Subcutaneous adipose tissue (tissue), 4 donors: Measurements from ENCODE around the gene PTGDR2. TPM values are rescaled to one million over a fixed set of nuclear protein-coding genes. Genes with fewer than 3 reads are reported as not detected.

ENCODE experiments used
- CTCF ChIP-seq: fragments of 450-650 bp; IDR thresholded peaks from one replicate; pipeline ENCODE4 v1.5.1; 2016; ENCODE audit warnings: low read depth, mild to moderate bottlenecking, control low read depth, antibody characterized with exemption, moderate library complexity
- total RNA-seq, 4 donors: library from RNA; depleted of rRNA; stranded (reverse); fragments of >200 nt; gene quantifications; one replicate each; pipeline ENCODE4 v1.1.0, GENCODE V29; 2016

Gene PTGDR2
- total RNA-seq, 4 donors from 2014 or later = 0.49 to 1.7 (median 0.66) TPM; not detected in 1

GRCh38 chr11:60803273-60803936 lies 52.3 kb downstream of the PTGDR2 start:
- TF ChIP-seq CTCF = no peak

GRCh38 chr11:60801194-60801593 lies 54.6 kb downstream of the PTGDR2 start:
- TF ChIP-seq CTCF = no peak

Other genes starting within 250 kb of the PTGDR2 start
- gene MS4A8, start 156.3 kb downstream of the PTGDR2 start, total RNA-seq = not detected
- gene MS4A18, start 131.2 kb downstream of the PTGDR2 start, total RNA-seq = not detected
- not detected for gene MS4A15, start 99.1 kb downstream of the PTGDR2 start, total RNA-seq
- gene MS4A10, start 70.6 kb downstream of the PTGDR2 start, total RNA-seq = not detected
- 10 to 100 TPM; 11.5 to 30.5 (median 17.3) TPM for gene CCDC86, start 13.8 kb downstream of the PTGDR2 start, total RNA-seq
- gene ZP1, start 11.6 kb upstream of the PTGDR2 start, total RNA-seq = 1 to 10 TPM in 2 of 4 donors, under 1 TPM in 1, not detected in 1; 0.34 to 10.0 (median 1.5) TPM
- 10 to 100 TPM; 24.3 to 43.2 (median 36.5) TPM for gene PRPF19, start 50.6 kb upstream of the PTGDR2 start, total RNA-seq
- gene TMEM109, start 58.2 kb upstream of the PTGDR2 start, total RNA-seq = 100 to 1,000 TPM in 2 of 4 donors, 10 to 100 TPM in 2; 90.1 to 148 (median 111) TPM
- gene TMEM132A, start 68.5 kb upstream of the PTGDR2 start, total RNA-seq = 1 to 10 TPM in 3 of 4 donors, under 1 TPM in 1; 0.51 to 3.0 (median 1.3) TPM
- gene SLC15A3, start 96.2 kb upstream of the PTGDR2 start, total RNA-seq = 10 to 100 TPM; 13.5 to 57.6 (median 24.2) TPM
- 1 to 10 TPM in 2 of 4 donors, under 1 TPM in 2; 0.33 to 4.0 (median 1.1) TPM for gene CD6, start 115.7 kb upstream of the PTGDR2 start, total RNA-seq
- 1 to 10 TPM in 3 of 4 donors, not detected in 1; 1.2 to 2.0 (median 1.3) TPM for gene CD5, start 246.5 kb upstream of the PTGDR2 start, total RNA-seq